Neural cell (in vitro differentiated cells): ENCODE measurements around the gene EEF1AKMT2. TPM values are rescaled to one million over a fixed set of nuclear protein-coding genes. Genes with fewer than 3 reads are reported as not detected.

Source experiments
- H2AFZ ChIP-seq: fragments of 200-600, 300-800 bp; sonication (generic), shearing (Covaris generic); 2 replicates; pipeline ENCODE4 v1.6.0; 2014; ENCODE audit warnings: low read depth, mild to moderate bottlenecking, antibody characterized with exemption, low read length, moderate library complexity
- H3F3A ChIP-seq: fragments of 200-600 bp; shearing (Covaris generic); 2 replicates; pipeline ENCODE4 v1.6.1; 2016; ENCODE audit warnings: mild to moderate bottlenecking, moderate library complexity, mixed read lengths, antibody characterized with exemption, low read length; ENCODE audit not compliant: insufficient read depth, poor library complexity, severe bottlenecking
- H3K27ac ChIP-seq: fragments of 200-600, 300-800 bp; sonication (generic), shearing (Covaris generic); 2 replicates; pipeline ENCODE4 v1.5.1; 2014; ENCODE audit warnings: mild to moderate bottlenecking, low read length, moderate library complexity
- H3K27me3 ChIP-seq: fragments of 300-800, 200-600 bp; sonication (generic), shearing (Covaris generic); 2 replicates; pipeline ENCODE4 v1.6.0; 2014; ENCODE audit warnings: mild to moderate bottlenecking, low read depth, low read length, moderate library complexity; ENCODE audit not compliant: insufficient read depth
- H3K36me3 ChIP-seq: fragments of 300-800, 200-600 bp; sonication (generic), shearing (Covaris generic); 2 replicates; pipeline ENCODE4 v1.5.1; 2014; ENCODE audit warnings: mild to moderate bottlenecking, antibody characterized with exemption, low read length, moderate library complexity; ENCODE audit not compliant: insufficient read depth
- H3K4me2 ChIP-seq: fragments of 300-800, 200-600 bp; sonication (generic), shearing (Covaris generic); 2 replicates; pipeline ENCODE4 v1.6.0; 2014; ENCODE audit warnings: mild to moderate bottlenecking, low read length
- H3K4me3 ChIP-seq: fragments of 300-800, 200-600 bp; sonication (generic), shearing (Covaris generic); 2 replicates; pipeline ENCODE4 v1.5.1; 2014; ENCODE audit warnings: mild to moderate bottlenecking, low read length, moderate library complexity
- H3K79me2 ChIP-seq: fragments of 200-600 bp; shearing (Covaris generic); replicated peaks from 2 replicates; pipeline ENCODE4 v1.6.0; 2014; ENCODE audit warnings: mild to moderate bottlenecking, low read length, moderate library complexity; ENCODE audit not compliant: insufficient read depth
- H3K9ac ChIP-seq: fragments of 300-800, 200-600 bp; sonication (generic), shearing (Covaris generic); 2 replicates; pipeline ENCODE4 v1.6.1; 2016; ENCODE audit warnings: mild to moderate bottlenecking, low read length, mixed read lengths
- H3K9me2 ChIP-seq: fragments of 200-600 bp; shearing (Covaris generic); 2 replicates; pipeline ENCODE4 v1.6.1; 2016; ENCODE audit warnings: mild to moderate bottlenecking, low read length, mixed read lengths; ENCODE audit not compliant: insufficient read depth
- H3K9me3 ChIP-seq: fragments of 200-600, 300-800 bp; sonication (generic), shearing (Covaris generic); 2 replicates; pipeline ENCODE4 v1.6.1; 2016; ENCODE audit warnings: mild to moderate bottlenecking, mixed run types, low read length, moderate library complexity, mixed read lengths
- H4K20me1 ChIP-seq: fragments of 200-600 bp; shearing (Covaris generic); 2 replicates; pipeline ENCODE4 v1.6.1; 2016; ENCODE audit warnings: mild to moderate bottlenecking, mixed run types; ENCODE audit not compliant: insufficient read depth
- CTCF ChIP-seq: fragments of 450-650 bp; IDR thresholded peaks from 2 replicates; pipeline ENCODE4 v1.5.1; 2014; ENCODE audit warnings: antibody characterized with exemption, mild to moderate bottlenecking, moderate library complexity; ENCODE audit not compliant: poor library complexity, severe bottlenecking
- EP300 ChIP-seq: fragments of 450-650 bp; conservative IDR thresholded peaks from 2 replicates; pipeline ENCODE4 v1.6.1; 2014; ENCODE audit warnings: antibody characterized with exemption, mild to moderate bottlenecking, moderate library complexity; ENCODE audit not compliant: poor library complexity, severe bottlenecking
- EZH2 ChIP-seq: fragments of 200-600, 300-800 bp; shearing (Covaris generic), sonication (generic); IDR thresholded peaks from 2 replicates; pipeline ENCODE4 v1.6.1; 2014; ENCODE audit warnings: antibody characterized with exemption, low read length, borderline replicate concordance, mild to moderate bottlenecking; ENCODE audit not compliant: insufficient read depth, poor library complexity, severe bottlenecking
- MXI1 ChIP-seq: fragments of 450-650 bp; conservative IDR thresholded peaks from 2 replicates; pipeline ENCODE4 v1.6.1; 2014; ENCODE audit warnings: antibody characterized with exemption, mild to moderate bottlenecking; ENCODE audit not compliant: poor library complexity, severe bottlenecking
- POLR2AphosphoS5 ChIP-seq: IDR thresholded peaks from 2 replicates; pipeline ENCODE4 v1.6.1; 2012
- RAD21 ChIP-seq: fragments of 450-650 bp; conservative IDR thresholded peaks from 2 replicates; pipeline ENCODE4 v1.6.1; 2014; ENCODE audit warnings: antibody characterized with exemption, mild to moderate bottlenecking, moderate library complexity
- REST ChIP-seq: IDR thresholded peaks from 2 replicates; pipeline ENCODE4 v1.6.1; 2012; ENCODE audit warnings: borderline replicate concordance
- SMC3 ChIP-seq: fragments of 450-650 bp; conservative IDR thresholded peaks from 2 replicates; pipeline ENCODE4 v1.6.1; 2014; ENCODE audit warnings: antibody characterized with exemption, mild to moderate bottlenecking, moderate library complexity; ENCODE audit not compliant: poor library complexity
- TAF1 ChIP-seq: IDR thresholded peaks from 2 replicates; pipeline ENCODE4 v1.6.1; 2012; ENCODE audit warnings: low read depth
- polyA plus RNA-seq: library from polyadenylated mRNA; depleted of rRNA; stranded (reverse); fragments of >200 nt; gene quantifications from 2 replicates; pipeline ENCODE4 v1.2.3, GENCODE V29; 2014

EEF1AKMT2 gene
- polyA plus RNA-seq, 1 donor from 2014 or later: 63.7 TPM

- Histone ChIP-seq H3K27me3 (no peaks in the 10 kb centered on the region), H3K9ac (peak overlapping the region; percentile 91), H2AFZ (peak overlapping the region; percentile 93), H3K4me3 (peak overlapping the region; percentile 99), H3F3A (no peaks in the 10 kb centered on the region), H3K36me3 (no peaks in the 10 kb centered on the region), H3K9me2 (no peaks in the 10 kb centered on the region), H4K20me1 (no peaks in the 10 kb centered on the region), H3K27ac (peak overlapping the region; percentile 77), H3K4me2 (peak overlapping the region; percentile 70), H3K9me3 (no peaks in the 10 kb centered on the region), H3K79me2 (peaks cover 25% of the 10 kb centered on the region)
- TF ChIP-seq CTCF: no peak
- no peak for TF ChIP-seq EZH2
- TF ChIP-seq RAD21: no peak
- no peak for TF ChIP-seq TAF1
- no peak for TF ChIP-seq MXI1
- no peak for TF ChIP-seq POLR2AphosphoS5
- TF ChIP-seq SMC3: no peak
- TF ChIP-seq EP300: no peak
- no peak for TF ChIP-seq REST
Measured at GRCh38 chr10:124802313-124802675, 10.6 kb upstream of the EEF1AKMT2 start.

- Histone ChIP-seq H3K27me3 (no peaks in the 10 kb centered on the region), H3K27ac (no peak overlapping the region), H3F3A (no peaks in the 10 kb centered on the region), H4K20me1 (no peaks in the 10 kb centered on the region), H3K9me3 (no peaks in the 10 kb centered on the region), H3K9ac (no peak overlapping the region), H3K36me3 (no peaks in the 10 kb centered on the region), H3K9me2 (no peaks in the 10 kb centered on the region), H2AFZ (no peak overlapping the region), H3K4me3 (no peak overlapping the region), H3K4me2 (no peak overlapping the region), H3K79me2 (peaks cover 23% of the 10 kb centered on the region)
- TF ChIP-seq CTCF (no peak), TAF1 (no peak)
Measured at GRCh38 chr10:124799211-124799610, 7.5 kb upstream of the EEF1AKMT2 start.
